HEK293 (cell line): ENCODE measurements around the gene ARPC4.

ENCODE experiments used
- CTCF ChIA-PET: fragments of 350-600 bp; formaldehyde crosslinking; extraction: SDS; loops from one replicate; lab custom pipeline; 2021; ENCODE audit warnings: antibody characterized with exemption; lab: Yijun Ruan, JAX
- POLR2A ChIA-PET: fragments of 300-600 bp; formaldehyde crosslinking; extraction: SDS; loops from one replicate; lab custom pipeline; 2020; ENCODE audit warnings: antibody characterized with exemption, inconsistent platforms; lab: Yijun Ruan, JAX
- H3K27ac ChIP-seq: fragments of 200-500 bp; sonication (Bioruptor generic); 2 replicates; pipeline ENCODE4 v1.5.1; 2014; ENCODE audit warnings: low read depth, low read length, control low read depth, inconsistent platforms; ENCODE audit errors: extremely low read depth
- H3K36me3 ChIP-seq, 2 experiments: fragments of 200-500 bp in 1 of 2; sonication (Bioruptor generic) in 1 of 2; 1 replicate in 1 of 2; 2 replicates in 1 of 2; pipeline ENCODE4 v1.5.1; 2014 to 2017; ENCODE audit warnings: inconsistent platforms in 2 of 2, low read length in 2 of 2; ENCODE audit not compliant: control insufficient read depth in 2 of 2, insufficient read depth in 1 of 2
- H3K4me1 ChIP-seq: fragments of 200-500 bp; sonication (Bioruptor generic); 2 replicates; pipeline ENCODE4 v1.5.1; 2014; ENCODE audit warnings: mild to moderate bottlenecking, low read length, inconsistent platforms; ENCODE audit not compliant: control insufficient read depth, insufficient read depth
- H3K4me3 ChIP-seq: 2 replicates; pipeline ENCODE4 v1.5.1; 2011; ENCODE audit warnings: low read depth, mild to moderate bottlenecking, control low read depth, low read length, moderate library complexity
- H3K9me3 ChIP-seq: fragments of 200-500 bp; sonication (Bioruptor generic); 2 replicates; pipeline ENCODE4 v1.5.1; 2014; ENCODE audit warnings: low read depth, low read length, inconsistent platforms; ENCODE audit not compliant: control insufficient read depth, insufficient read depth
- EGR2 ChIP-seq: fragments of 450-650 bp; formaldehyde crosslinking; IDR thresholded peaks from 2 replicates; pipeline ENCODE4 v1.5.1; 2016; ENCODE audit warnings: low read depth, missing biosample characterization, missing genetic modification characterization
- HOXD13 ChIP-seq: sonication (generic); formaldehyde crosslinking; IDR thresholded peaks from 2 replicates; pipeline ENCODE4 v1.8.0; 2022; ENCODE audit warnings: missing genetic modification reagents, borderline replicate concordance
- KLF17 ChIP-seq: fragments of 450-650 bp; formaldehyde crosslinking; IDR thresholded peaks from 2 replicates; pipeline ENCODE4 v1.5.1; 2016; ENCODE audit warnings: missing biosample characterization, missing genetic modification characterization
- MEIS1 ChIP-seq: sonication (generic); formaldehyde crosslinking; IDR thresholded peaks from 2 replicates; pipeline ENCODE4 v1.8.1; 2022; ENCODE audit warnings: missing genetic modification reagents, mild to moderate bottlenecking, borderline replicate concordance
- SCRT2 ChIP-seq: fragments of 450-650 bp; formaldehyde crosslinking; IDR thresholded peaks from 2 replicates; pipeline ENCODE4 v1.5.1; 2016; ENCODE audit warnings: missing biosample characterization, missing genetic modification characterization
- TRIM28 ChIP-seq: IDR thresholded peaks from 2 replicates; pipeline ENCODE4 v1.6.1; 2011; ENCODE audit warnings: low read length, control low read depth, borderline replicate concordance
- ZFP3 ChIP-seq: fragments of 450-650 bp; formaldehyde crosslinking; IDR thresholded peaks from 2 replicates; pipeline ENCODE4 v1.5.1; 2016; ENCODE audit warnings: low read depth, missing biosample characterization, missing genetic modification characterization
- ZIC2 ChIP-seq: fragments of 450-650 bp; formaldehyde crosslinking; IDR thresholded peaks from 2 replicates; pipeline ENCODE4 v1.5.1; 2016; ENCODE audit warnings: missing biosample characterization, missing genetic modification characterization
- ZNF26 ChIP-seq: fragments of 450-650 bp; formaldehyde crosslinking; IDR thresholded peaks from 2 replicates; pipeline ENCODE4 v1.5.1; 2016; ENCODE audit warnings: missing biosample characterization, missing genetic modification characterization
- ZNF391 ChIP-seq: fragments of 450-650 bp; formaldehyde crosslinking; IDR thresholded peaks from 2 replicates; pipeline ENCODE4 v1.5.1; 2016; ENCODE audit warnings: low read depth, missing biosample characterization, missing genetic modification characterization, borderline replicate concordance
- ZNF560 ChIP-seq: fragments of 450-650 bp; formaldehyde crosslinking; IDR thresholded peaks from 2 replicates; pipeline ENCODE4 v1.5.1; 2017; ENCODE audit warnings: missing biosample characterization, missing genetic modification characterization, borderline replicate concordance
- ZNF623 ChIP-seq: fragments of 450-650 bp; formaldehyde crosslinking; IDR thresholded peaks from 2 replicates; pipeline ENCODE4 v1.5.1; 2016; ENCODE audit warnings: missing biosample characterization, missing genetic modification characterization
- ZNF664 ChIP-seq: fragments of 450-650 bp; formaldehyde crosslinking; IDR thresholded peaks from 2 replicates; pipeline ENCODE4 v1.5.1; 2016; ENCODE audit warnings: missing biosample characterization, missing genetic modification characterization
- ZNF777 ChIP-seq: fragments of 450-650 bp; formaldehyde crosslinking; IDR thresholded peaks from 2 replicates; pipeline ENCODE4 v1.5.1; 2017; ENCODE audit warnings: missing biosample characterization, missing genetic modification characterization, borderline replicate concordance

The ARPC4 gene

GRCh38 chr3:9760779-9761505, 31.9 kb upstream of the ARPC4 start:
- CTCF ChIA-PET = interaction anchor here (0.8 kb wide), 1 partner anchor 9 kb away, joined by 3 read pairs; the partner anchor contains the start of gene CAMK1
- H3K4me1 ChIP-seq = no peaks in the 10 kb centered on the region
- H3K27ac ChIP-seq = no peak overlapping the region

GRCh38 chr3:9761919-9762318, 31.0 kb upstream of the ARPC4 start:
- Histone ChIP-seq H3K4me3 (no peak overlapping the region), H3K36me3 (peaks cover 16 to 78% of the 10 kb centered on the region in 2 experiments; a peak in 2 of 3 replicates), H3K9me3 (no peaks in the 10 kb centered on the region), H3K4me1 (no peaks in the 10 kb centered on the region), H3K27ac (no peak overlapping the region)
- POLR2A ChIA-PET = no interaction called here
- TF ChIP-seq MEIS1 (CRISPR knock-in tag) (no peak), ZFP3 (tag by site-specific recombination) (no peak), ZNF560 (no peak), KLF17 (tag by site-specific recombination) (no peak), ZNF664 (tag by site-specific recombination) (peak; percentile 92)
- TF ChIP-seq, all 188 proteins: peak for 1
- CTCF ChIA-PET = interaction anchor here (1.5 kb wide), 1 partner anchor 259 kb away, joined by 3 read pairs; no protein-coding TSS in a partner anchor

More at GRCh38 chr3:9760779-9761505, 31.9 kb upstream of the ARPC4 start:
- H3K36me3 ChIP-seq = peaks cover 16 to 80% of the 10 kb centered on the region in 2 experiments; a peak in 2 of 3 replicates
- TF ChIP-seq EGR2 (tag by site-specific recombination) = no peak
- TF ChIP-seq TRIM28 = no peak
- peak; percentile 31; the same call in 1 of the 2 replicates for TF ChIP-seq SCRT2 (tag by site-specific recombination)
- peak; percentile 91 for TF ChIP-seq ZNF623 (tag by site-specific recombination)
- TF ChIP-seq ZNF391 = no peak
- no peak overlapping the region for H3K4me3 ChIP-seq
- H3K9me3 ChIP-seq = no peaks in the 10 kb centered on the region
- POLR2A ChIA-PET = interaction anchor here (0.6 to 0.7 kb wide), 2 partner anchors 51 to 52 kb away, joined by 3 to 4 read pairs; no protein-coding TSS in a partner anchor

- no peak overlapping the region for H3K27ac ChIP-seq
Observed at GRCh38 chr3:9762871-9763270, 30.0 kb upstream of the ARPC4 start.

GRCh38 chr3:9765865-9766264, 27.0 kb upstream of the ARPC4 start:
- peaks cover 9% of the 10 kb centered on the region for H3K4me1 ChIP-seq
- TF ChIP-seq HOXD13 (CRISPR knock-in tag) (no peak), SCRT2 (tag by site-specific recombination) (peak; percentile 42), ZIC2 (peak; percentile 77)
- H3K4me3 ChIP-seq = no peak overlapping the region
- ChIA-PET CTCF (interaction anchor here (0.6 kb wide), 1 partner anchor 264 kb away, joined by 3 read pairs; no protein-coding TSS in a partner anchor), POLR2A (interaction anchor here (1.6 kb wide), 1 partner anchor 16 kb away, joined by 3 read pairs; the partner anchor contains the start of gene OGG1)
- no peaks in the 10 kb centered on the region for H3K9me3 ChIP-seq
- H3K36me3 ChIP-seq = peaks cover 8 to 50% of the 10 kb centered on the region in 2 experiments; a peak in 2 of 3 replicates
- H3K27ac ChIP-seq = no peak overlapping the region

More at GRCh38 chr3:9762871-9763270, 30.0 kb upstream of the ARPC4 start:
- CTCF ChIA-PET = interaction anchor here (0.7 to 1.5 kb wide), 2 partner anchors 23 to 260 kb away, joined by 3 to 4 read pairs; no protein-coding TSS in a partner anchor
- Histone ChIP-seq H3K4me1 (no peaks in the 10 kb centered on the region), H3K36me3 (peaks cover 16 to 76% of the 10 kb centered on the region in 2 experiments; a peak in 2 of 3 replicates), H3K9me3 (no peaks in the 10 kb centered on the region), H3K4me3 (no peak overlapping the region)
- TF ChIP-seq ZNF26 (tag by site-specific recombination) (no peak), ZNF777 (tag by site-specific recombination) (no peak)
- POLR2A ChIA-PET = interaction anchor here (1.6 kb wide), 1 partner anchor 13 kb away, joined by 7 read pairs; the partner anchor contains the start of gene OGG1
